HG03066 (cell line): ENCODE results near the gene GSN.
A peak's percentile ranks its signal among the peaks of the same experiment; 100 is the strongest.

ENCODE experiments used
- ATAC-seq: cut with Tn5 transposase; IDR thresholded peaks from one replicate; pipeline ENCODE4 v1.9.1; 2021; ENCODE audit warnings: low read depth; ENCODE audit not compliant: unreplicated experiment

The GSN gene

DNA sequence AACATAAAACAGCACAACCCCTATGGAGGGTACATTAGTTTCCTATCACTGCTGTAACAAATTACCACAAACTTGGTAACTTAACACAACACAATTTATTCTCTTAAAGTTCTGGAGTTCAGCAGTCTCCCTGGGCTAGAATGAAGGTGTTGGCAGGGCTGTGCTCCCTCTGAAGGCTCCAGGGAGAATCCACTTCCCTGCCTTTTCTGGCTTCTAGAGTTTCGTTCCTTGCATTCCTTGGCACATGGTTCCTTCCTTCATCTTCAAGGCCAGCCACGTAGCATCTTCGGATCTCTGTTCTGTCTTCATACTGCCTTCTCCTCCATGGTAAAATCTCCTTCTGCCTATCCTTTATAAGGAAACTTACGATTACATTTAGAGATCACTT, 25.0 kb upstream of the GSN start:
- ATAC-seq = no peak

DNA sequence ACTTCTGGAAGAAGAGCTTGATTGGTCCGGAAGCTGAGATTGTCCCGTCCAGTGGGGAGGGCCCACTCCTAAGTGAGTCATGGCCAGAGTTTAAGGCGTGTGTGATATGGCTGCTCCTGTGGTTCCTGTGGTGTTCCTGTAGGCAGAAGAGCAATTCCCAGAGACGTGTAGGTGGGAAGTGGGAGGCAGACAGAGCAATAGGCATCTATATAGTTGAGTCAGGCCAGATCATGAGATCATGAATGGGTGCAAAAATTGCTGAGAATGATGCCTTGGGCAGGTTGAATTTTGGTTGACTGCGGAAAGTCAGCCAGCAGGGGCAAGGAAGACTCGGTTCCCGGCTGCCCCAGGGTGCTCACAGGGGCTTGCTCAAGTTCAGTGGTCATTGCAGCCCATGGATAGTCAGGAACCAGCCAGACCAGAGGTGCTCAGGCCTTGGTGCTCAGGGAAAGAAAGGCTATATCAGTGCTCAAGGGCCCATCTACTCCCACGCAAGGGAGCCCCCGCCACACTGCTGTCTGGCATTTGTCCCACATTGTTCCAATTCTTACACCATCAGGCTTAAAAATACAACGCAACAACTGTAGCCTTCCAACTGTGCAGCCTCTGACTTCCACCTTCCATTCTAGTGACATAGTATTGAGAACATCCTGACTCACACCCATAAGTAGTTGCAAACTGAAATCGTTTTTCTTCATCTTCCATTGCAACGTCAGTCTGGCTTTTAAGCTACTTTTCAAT, 21.0 kb upstream of the GSN start:
- ATAC-seq = no peak

DNA sequence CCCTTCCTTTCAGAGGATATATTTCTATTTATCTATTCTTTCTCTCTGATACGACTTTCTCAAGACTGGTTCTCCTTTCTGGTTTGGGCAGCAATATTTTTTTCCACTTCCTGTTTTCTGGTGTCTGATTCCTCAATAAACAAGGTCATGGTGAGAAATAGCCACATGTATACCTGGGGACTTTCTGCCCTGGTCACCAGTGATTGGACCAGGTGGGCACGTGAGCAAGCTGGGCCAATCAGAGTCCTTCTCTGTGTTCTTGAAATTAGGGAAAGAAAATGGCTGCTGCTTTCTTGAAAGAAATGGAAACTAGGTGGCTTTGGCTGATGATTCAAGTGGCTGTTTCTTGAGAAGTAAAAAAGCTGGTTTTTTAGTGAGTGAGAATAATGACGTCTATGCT, 18.4 kb upstream of the GSN start:
- no peak for ATAC-seq

DNA sequence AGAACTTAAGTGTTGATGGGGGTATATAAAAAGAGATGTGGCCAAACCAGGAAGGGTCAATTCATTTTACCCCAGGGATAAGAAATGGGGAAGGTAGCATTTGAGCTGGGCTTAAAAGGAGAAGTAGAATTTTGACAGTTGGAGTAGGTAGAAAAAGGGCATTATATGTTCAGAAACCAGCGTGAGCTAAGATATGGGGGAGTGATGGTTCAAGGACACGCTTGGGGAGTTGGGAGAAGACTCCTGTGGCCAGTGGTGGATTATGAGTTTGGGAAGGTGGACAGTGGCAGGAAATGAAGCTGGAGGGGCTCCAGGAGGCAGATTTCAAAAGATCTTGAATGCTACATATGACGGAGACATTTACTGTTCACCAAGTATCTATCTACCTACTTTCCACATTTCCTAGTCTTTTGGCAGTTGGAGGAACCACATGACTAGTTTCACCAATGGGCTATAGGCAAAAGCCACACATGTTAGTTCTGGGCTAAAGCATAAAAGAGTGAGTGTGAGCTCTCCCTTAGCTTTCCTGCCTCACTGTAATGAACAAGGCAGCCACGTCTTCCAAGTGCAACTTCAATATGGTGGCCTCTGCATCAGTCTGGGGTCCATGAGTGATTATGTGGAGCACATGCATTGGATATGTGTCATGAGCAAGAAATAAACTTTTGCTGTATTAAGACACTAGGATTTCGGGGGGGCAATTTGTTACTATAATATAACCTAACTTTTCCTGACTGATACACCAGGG, 15.7 kb upstream of the GSN start:
- ATAC-seq = no peak

DNA sequence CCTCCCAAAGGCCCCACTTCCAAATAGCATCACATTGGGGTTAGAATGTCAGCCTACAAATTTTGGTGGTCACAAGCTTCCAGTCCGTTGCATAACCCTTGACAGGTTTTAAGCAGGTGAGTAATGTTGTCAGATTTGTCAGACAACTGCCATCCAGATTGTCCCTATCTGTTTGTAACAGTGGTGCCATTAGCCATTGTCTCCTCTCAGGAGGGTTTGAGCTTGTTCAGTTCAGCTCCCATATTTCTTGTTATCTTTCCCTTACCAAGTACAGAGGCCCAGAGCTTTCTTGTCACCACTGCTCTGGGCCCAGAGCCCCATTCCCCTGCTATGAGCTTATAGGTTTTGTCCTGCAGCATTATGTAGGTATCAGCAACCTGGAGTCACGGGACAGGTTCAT, 14.8 kb upstream of the GSN start:
- no peak for ATAC-seq

DNA sequence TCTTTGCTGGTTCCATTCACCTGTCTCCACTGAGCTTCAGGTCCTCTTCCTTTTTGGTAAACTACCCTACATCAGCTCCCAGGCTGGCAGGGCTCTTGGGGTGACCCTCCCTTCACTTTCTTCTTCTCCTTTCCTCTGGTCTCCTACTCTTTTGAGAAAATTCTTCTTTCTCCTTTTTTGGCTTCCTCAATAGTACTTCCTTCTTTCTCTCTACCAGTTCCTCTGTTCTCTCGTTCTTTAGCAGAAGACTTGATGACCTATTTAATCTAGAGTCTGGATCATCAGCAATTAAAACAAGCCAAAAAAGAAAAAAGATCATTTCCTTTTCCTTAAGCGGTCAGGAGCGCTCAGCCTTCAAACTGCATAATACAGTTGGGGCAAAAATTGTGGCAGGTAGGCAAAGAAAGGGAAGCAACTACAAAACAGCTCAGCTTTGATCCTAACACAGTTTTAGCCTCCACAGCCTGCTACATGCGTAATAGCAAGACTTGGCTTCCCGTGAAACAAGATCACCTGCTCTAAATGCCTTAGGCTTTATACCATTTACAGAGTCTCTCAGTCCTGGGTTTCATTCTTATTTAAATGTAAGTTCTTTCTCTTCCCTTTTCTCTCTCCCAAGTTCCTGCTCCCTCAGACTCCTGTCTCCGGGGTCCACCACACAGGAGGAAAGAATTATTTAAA, 14.0 kb upstream of the GSN start:
- no peak for ATAC-seq

DNA sequence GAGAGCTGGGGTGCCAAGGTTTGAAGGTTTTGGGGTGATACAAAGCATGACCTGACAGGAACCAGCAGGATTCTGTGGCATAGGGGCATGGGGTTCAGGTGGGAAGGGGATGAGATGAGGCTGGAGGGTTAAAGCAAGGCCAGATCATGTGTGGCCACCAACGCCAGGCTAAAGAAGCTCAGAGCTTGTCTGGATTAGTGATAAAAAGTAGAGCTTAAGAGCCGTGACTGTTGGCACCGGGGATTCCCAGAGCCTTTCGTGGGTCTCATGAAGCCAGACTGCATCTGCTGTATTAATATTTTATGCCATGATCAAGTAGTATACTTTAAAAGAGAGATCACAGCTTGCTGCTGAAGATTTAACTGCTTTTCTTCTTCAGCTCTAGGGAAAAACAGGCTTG, 8.5 kb upstream of the GSN start:
- ATAC-seq = no peak

DNA sequence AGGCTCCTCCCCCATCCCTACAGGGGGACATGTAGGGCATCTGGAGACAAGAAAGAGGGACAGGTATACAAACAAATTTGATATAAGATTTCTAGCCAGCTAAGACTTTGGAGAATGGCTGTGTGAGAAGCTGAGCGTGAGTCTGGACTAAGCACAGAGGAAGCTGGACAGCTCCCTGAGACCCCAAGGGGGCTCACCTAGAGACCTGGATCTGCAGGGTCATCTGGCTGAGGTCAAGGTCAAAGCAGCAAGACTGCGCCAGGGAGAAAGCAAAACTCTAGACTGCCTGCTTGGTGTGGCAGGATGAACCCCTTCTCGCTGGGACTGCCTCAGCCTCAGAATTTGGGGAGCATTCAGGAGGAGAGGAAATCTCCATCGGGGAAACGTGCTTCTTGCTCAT, 8.0 kb upstream of the GSN start:
- ATAC-seq = no peak

DNA sequence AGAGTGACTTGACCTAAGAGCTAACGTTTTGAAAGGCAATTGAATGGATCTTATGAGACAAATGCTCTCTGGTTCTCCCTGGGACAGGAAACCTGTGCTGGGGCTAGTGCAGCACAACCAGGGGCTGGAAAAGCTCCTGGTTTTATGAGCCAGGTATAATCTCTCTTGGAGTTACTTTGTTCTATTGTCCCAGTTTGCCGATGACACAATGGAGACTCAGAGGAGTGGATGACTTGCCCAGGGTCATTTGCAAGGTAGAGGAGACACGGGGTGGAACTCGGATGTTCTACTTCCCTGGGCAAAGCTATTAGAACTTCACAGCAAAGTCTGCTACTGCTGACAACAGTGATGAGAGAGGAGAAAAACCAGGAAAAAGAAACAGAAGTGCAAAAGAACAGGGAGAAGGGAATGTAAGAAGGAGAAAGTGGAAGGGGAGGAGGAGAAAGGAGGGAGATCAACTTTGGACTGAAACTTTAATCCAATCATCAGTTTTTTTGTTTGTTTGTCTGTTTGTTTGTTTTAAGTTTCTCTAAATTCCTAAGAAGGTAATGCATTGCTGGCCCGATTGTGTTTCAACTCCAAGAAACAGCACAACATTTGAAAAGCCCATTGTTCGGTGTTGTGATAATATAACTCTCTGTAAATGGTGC, 7.4 kb upstream of the GSN start:
- no peak for ATAC-seq

DNA sequence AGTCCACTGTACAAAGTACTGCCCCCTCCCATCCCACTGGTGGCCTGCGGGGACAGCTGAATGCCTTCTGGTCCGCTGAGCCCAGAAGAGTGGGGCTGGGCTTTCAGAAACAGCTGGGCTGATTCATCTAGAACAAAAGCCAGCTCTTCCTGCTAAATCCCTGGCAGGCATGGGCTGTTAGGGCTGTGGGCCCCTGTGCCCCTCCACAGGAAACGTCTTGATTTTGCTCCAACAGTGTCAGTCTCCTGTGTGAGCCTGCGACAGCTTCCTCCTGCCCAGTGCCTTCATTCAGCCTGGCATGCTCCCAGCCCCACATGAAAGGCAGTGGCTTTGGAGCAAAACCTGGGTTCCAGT, 6.9 kb upstream of the GSN start:
- no peak for ATAC-seq

DNA sequence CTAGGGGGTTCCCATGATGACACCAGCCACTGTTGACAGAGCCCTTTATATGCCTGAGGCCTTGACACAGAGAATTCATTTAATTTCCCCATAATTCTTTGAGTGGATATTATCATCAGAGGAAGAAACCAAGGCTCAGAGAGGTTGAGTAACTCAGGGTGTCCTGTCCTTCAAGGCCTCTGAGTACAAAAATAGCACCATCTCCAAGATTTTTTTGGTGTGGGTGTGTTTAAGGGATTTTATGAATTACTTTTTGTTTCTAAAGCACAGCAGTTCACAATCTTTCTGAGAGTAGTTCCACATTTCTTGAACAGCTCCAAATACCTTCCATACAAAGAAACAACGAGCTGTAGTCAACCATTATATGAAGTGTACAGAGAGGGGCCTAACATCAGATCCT, 6.2 kb upstream of the GSN start:
- ATAC-seq = no peak

DNA sequence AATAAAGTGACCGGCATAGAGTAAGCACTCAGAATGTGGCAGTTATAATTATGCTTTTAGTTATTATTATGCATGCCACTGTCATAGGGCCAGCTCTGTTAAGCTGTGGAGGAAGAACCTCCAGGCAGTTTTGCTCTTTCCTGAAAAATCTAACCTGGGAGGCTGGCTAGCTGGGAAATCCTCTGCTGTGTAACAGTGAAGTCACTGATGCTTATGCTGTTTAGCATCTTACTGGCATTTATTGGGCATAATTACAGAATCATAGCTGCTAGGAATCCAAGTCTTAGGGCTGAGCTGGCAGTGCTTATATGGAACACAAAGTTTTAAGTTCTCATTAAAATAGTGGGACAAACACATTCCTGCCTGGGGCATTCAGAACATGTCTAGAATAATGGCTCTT, 5.5 kb upstream of the GSN start:
- no peak for ATAC-seq

DNA sequence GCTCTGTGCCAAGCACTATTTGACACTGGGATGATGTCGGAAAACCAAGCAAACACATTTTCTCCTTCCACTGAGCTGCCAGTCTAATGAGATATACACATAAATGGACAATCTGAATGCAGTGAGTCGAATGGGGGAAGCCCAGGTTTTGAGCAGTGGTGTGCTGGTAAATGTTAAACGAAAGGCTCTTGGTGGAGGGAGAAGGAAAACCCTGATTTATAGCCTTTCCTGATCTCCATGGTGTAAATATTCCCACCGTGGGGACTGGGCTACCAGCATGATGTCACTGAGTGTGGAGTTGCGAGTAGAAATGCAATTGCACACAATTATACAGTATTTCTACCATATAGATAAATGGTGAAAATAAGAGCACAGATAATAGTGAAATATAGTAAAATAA, 5.0 kb upstream of the GSN start:
- no peak for ATAC-seq

DNA sequence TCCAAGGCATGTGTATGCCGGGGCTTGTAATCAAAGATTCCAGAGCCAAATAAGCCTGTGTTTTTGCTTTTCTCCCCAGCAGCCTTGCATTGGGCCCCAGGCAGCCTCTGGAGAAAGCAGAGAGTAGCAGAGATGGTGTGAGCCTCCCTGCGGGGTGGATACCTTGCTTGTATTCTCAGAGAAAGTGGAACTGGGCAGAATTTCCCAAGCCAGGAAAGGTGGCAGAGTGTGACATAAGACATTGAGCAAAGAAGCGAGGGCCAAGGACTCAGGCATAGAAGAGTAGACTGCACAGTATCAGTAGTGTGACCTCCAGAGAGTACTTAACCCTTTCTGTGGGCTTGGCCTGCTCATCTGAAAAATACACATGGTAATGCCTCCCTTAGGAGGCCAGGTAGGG, 1.6 kb upstream of the GSN start:
- ATAC-seq = no peak

DNA sequence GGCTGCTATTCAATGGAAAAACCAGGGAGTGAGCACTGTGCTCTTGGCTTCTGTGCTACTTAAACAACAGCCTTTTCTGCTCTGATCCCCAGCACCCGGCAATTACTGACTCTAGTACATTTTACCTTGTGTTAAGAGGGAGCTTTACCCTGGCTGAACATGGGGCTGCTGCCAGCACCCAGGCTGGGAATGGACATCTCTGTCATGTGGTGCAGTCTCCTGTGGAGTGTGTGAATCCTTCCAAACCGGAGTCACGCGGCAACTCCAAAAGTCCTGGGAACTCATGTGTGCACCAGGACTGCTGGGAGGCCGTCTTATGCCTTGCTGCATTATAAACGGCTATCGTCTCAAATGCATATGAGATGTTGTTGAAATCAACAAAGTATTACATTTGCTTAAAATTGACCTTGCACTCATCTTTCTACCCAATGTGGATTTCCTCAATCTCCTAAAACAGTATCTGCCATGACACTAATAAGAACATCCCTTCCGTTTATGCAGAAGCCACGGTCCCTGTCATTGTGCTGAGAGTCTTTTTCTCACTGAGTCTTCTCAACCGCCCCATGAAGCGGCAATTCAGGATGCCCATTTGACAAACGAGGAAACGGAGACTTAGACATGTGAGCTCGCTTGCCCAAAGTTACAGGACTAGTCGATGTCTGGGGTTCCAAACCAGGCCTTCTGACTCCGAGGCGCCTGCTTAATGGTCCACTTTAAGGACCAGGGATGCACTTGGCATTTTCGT, 884 bp upstream of the GSN start:
- no peak for ATAC-seq

DNA sequence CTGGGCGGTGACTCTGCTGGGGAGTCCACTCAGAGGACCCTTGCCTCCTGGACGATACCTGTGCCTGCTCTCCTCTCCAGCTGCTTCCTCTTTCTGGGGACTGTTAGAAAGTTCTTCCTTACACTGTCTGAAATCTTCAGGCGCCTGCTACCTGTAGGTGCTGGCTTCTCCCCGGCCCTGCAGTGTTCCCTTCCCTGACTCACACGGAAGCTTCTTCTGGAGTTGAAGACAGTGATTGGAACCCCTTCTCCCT, 562 bp downstream of the GSN start:
- peak; percentile 49 for ATAC-seq

DNA sequence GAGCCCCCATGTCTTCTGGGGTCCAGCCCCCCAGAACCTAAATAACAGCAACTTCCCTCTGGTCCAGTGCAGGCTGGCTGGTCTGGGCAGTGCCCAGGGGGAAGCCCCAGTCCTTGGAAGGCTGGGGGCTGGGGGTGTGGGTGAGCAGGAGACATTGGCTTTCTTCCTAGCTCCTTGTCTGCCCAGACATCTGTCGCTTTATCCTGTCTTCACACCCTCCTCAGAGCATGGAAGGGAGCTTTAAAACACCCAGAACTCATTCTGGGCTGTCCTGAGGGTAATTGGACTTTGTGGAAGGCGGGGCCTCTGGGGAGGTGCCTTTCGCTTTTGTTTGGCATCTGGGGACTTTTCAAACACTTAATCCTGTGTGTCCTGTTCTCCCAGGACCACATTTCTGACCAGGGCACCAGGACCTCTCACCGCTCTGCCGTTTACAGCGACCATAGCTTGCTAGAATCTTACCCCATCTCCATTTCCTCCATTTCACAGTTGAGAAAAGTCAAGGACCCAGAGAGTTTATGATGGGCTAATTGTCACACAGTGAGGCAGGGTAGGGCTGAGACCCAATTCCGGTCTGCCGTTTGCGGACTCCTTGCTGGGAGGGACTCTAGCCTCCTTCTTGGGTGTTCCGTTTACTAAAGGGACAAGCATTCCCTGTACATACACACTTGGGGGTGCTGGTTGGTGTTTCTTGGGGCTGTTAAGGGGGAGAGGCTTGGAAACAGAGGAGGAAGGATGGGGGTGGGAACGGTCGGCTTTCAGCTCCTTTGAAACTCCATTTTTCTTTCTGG, 1.1 kb downstream of the GSN start:
- ATAC-seq = peak; percentile 22

DNA sequence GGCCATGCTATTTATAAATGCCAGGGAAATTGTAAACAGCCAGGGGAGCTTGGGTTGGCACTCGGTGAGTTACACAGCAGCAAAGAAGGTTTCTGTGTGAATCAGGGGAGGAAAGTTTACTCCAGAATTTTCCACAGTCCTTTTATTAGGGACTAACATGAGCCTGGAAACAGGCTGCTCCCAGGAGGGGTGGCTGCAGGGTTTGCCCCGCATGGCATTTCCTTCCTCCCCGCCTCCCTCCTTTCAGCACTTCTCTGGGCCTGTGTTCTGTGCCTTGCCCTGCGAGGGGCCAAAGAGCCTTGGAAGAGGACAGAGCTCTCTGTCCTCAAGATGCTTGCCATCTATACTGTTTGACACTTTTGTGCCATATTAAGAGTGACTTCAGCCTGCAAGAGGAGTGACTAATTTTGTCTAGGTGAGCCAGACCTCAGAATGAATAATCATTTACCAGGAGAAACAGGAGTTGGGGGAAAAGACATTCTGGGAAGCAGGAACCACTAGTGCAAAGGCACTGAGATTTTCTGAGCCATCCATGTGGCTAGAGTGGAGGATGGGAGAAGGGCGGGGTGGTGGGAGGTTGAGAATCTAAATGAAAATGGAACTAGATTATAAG, 1.8 kb downstream of the GSN start:
- ATAC-seq = no peak

DNA sequence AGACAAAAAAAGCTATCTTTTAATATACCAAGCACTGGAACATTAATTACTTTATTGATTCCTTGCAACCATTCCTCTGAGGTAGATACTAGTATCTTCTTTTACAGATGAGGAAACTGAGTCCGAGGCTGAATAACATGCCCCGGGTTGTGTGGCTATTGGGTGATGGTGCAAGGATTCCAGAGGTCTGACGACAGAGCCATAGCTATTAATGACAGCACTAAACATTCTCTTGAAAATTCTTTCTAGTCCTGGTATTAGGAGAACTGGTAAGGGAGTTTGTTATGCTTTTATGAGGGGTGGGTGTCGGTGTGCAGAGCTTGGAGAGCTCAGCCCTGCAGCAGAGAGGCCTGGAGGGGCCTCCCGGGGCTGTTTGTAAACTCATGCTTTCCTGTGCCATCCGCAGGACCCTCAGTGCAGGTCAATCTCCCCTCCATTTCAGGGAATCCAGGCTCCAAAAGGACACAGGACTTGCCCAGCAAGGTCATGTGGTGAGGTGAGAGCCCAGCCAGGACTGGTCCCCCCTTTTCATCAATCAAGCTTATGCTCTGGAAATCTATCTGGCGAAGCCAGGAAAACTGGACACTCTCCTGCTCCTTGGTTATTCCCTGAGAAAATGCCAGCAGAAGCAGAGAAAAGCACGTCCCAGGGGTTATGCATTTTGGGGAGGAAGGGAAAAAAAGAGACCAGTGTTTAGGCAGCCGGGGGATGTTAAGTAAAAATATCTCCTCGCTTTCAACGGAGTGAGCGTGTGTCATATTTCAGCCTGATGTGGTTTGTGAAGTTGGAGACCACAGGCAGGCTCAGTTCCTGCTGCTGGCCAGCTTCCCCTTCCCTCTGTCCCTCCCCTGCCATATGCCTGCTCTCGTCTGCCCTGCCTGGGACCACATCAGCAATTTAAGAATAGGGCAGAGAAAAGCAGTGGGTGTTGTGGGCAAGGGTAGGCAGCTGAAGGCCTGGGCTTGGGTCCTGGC, 3.7 kb downstream of the GSN start:
- no peak for ATAC-seq
